ENCODE data around the gene CCL20.

Gene CCL20

GRCh38 chr2:227853204-227853629, 39.6 kb downstream of the CCL20 start:
- CTCF ChIA-PET, result interaction anchor here (0.7 kb wide), 1 partner anchor 9 kb away, joined by 6 read pairs; no protein-coding TSS in a partner anchor
- POLR2A ChIA-PET, result no interaction called here
- TF ChIP-seq HDGF (IDR thresholded peaks at IDR 0.05; ENCODE audit: borderline replicate concordance) (no peak), FOXK2 (IDR thresholded peaks at IDR 0.05) (no peak), ELF4 (IDR thresholded peaks at IDR 0.05) (no peak), SUZ12 (IDR thresholded peaks at IDR 0.05) (no peak), L3MBTL2 (conservative IDR thresholded peaks at IDR 0.05) (no peak), FOXM1 (IDR thresholded peaks at IDR 0.05; ENCODE audit: borderline replicate concordance) (no peak), PKNOX1 (IDR thresholded peaks at IDR 0.05) (no peak), NFRKB (IDR thresholded peaks at IDR 0.05) (no peak), BHLHE40 (IDR thresholded peaks at IDR 0.05; ENCODE audit: borderline replicate concordance) (no peak), ZNF384 (IDR thresholded peaks at IDR 0.05) (no peak), LEF1 (IDR thresholded peaks at IDR 0.05; ENCODE audit: borderline replicate concordance) (no peak), FOXA1 (IDR thresholded peaks at IDR 0.05) (no peak), CTBP1 (IDR thresholded peaks at IDR 0.05; ENCODE audit: borderline replicate concordance) (no peak), TARDBP (IDR thresholded peaks at IDR 0.05) (no peak), SP1 (IDR thresholded peaks at IDR 0.05) (no peak), ARNT (IDR thresholded peaks at IDR 0.05) (no peak)
- DNase-seq (ENCODE audit: extremely low spot score), result no peak

GRCh38 chr2:227853765-227854271, 40.2 kb downstream of the CCL20 start:
- ChIA-PET CTCF (interaction anchor here (0.7 kb wide), 1 partner anchor 9 kb away, joined by 6 read pairs; no protein-coding TSS in a partner anchor), POLR2A (no interaction called here)
- no peak for DNase-seq (ENCODE audit: extremely low spot score)
- TF ChIP-seq PKNOX1 (IDR thresholded peaks at IDR 0.05), result no peak
- TF ChIP-seq CTBP1 (IDR thresholded peaks at IDR 0.05; ENCODE audit: borderline replicate concordance), result no peak
- TF ChIP-seq LEF1 (IDR thresholded peaks at IDR 0.05; ENCODE audit: borderline replicate concordance), result no peak
- TF ChIP-seq ELF4 (IDR thresholded peaks at IDR 0.05), result no peak
- TF ChIP-seq L3MBTL2 (conservative IDR thresholded peaks at IDR 0.05), result no peak
- no peak for TF ChIP-seq BHLHE40 (IDR thresholded peaks at IDR 0.05; ENCODE audit: borderline replicate concordance)
- TF ChIP-seq NFRKB (IDR thresholded peaks at IDR 0.05), result no peak
- TF ChIP-seq TARDBP (IDR thresholded peaks at IDR 0.05), result no peak
- TF ChIP-seq FOXA1 (IDR thresholded peaks at IDR 0.05), result no peak
- no peak for TF ChIP-seq SP1 (IDR thresholded peaks at IDR 0.05)
- TF ChIP-seq SUZ12 (IDR thresholded peaks at IDR 0.05), result no peak
- TF ChIP-seq HDGF (IDR thresholded peaks at IDR 0.05; ENCODE audit: borderline replicate concordance), result no peak

- ChIA-PET POLR2A (no interaction called here), CTCF (no interaction called here)
- TF ChIP-seq L3MBTL2 (conservative IDR thresholded peaks at IDR 0.05), result no peak
- no peak for TF ChIP-seq FOXM1 (IDR thresholded peaks at IDR 0.05; ENCODE audit: borderline replicate concordance)
- TF ChIP-seq ARNT (IDR thresholded peaks at IDR 0.05), result no peak
- no peak for TF ChIP-seq CTBP1 (IDR thresholded peaks at IDR 0.05; ENCODE audit: borderline replicate concordance)
- TF ChIP-seq NFRKB (IDR thresholded peaks at IDR 0.05), result no peak
- no peak for TF ChIP-seq SP1 (IDR thresholded peaks at IDR 0.05)
- TF ChIP-seq TARDBP (IDR thresholded peaks at IDR 0.05), result no peak
- TF ChIP-seq LEF1 (IDR thresholded peaks at IDR 0.05; ENCODE audit: borderline replicate concordance), result no peak
- TF ChIP-seq HDGF (IDR thresholded peaks at IDR 0.05; ENCODE audit: borderline replicate concordance), result no peak
- TF ChIP-seq ZNF384 (IDR thresholded peaks at IDR 0.05), result no peak
- no peak for TF ChIP-seq FOXK2 (IDR thresholded peaks at IDR 0.05)
- no peak for TF ChIP-seq BHLHE40 (IDR thresholded peaks at IDR 0.05; ENCODE audit: borderline replicate concordance)
- no peak for TF ChIP-seq SUZ12 (IDR thresholded peaks at IDR 0.05)
- TF ChIP-seq PKNOX1 (IDR thresholded peaks at IDR 0.05), result no peak
- TF ChIP-seq FOXA1 (IDR thresholded peaks at IDR 0.05), result no peak
- no peak for DNase-seq (ENCODE audit: extremely low spot score)
Measured at GRCh38 chr2:227855440-227855839, 41.8 kb downstream of the CCL20 start.

GRCh38 chr2:227856697-227857096, 43.1 kb downstream of the CCL20 start:
- TF ChIP-seq HDGF (IDR thresholded peaks at IDR 0.05; ENCODE audit: borderline replicate concordance) (no peak), FOXK2 (IDR thresholded peaks at IDR 0.05) (no peak), SP1 (IDR thresholded peaks at IDR 0.05) (no peak), TARDBP (IDR thresholded peaks at IDR 0.05) (no peak)
- no peak for DNase-seq (ENCODE audit: extremely low spot score)
- ChIA-PET POLR2A (no interaction called here), CTCF (no interaction called here)

GRCh38 chr2:227860221-227860641, 46.6 kb downstream of the CCL20 start:
- TF ChIP-seq FOXM1 (IDR thresholded peaks at IDR 0.05; ENCODE audit: borderline replicate concordance) (no peak), FOXK2 (IDR thresholded peaks at IDR 0.05) (no peak), ARNT (IDR thresholded peaks at IDR 0.05) (no peak), FOXA1 (IDR thresholded peaks at IDR 0.05) (no peak), ELF4 (IDR thresholded peaks at IDR 0.05) (no peak), SP1 (IDR thresholded peaks at IDR 0.05) (no peak), HDGF (IDR thresholded peaks at IDR 0.05; ENCODE audit: borderline replicate concordance) (no peak), TARDBP (IDR thresholded peaks at IDR 0.05) (no peak), SUZ12 (IDR thresholded peaks at IDR 0.05) (no peak), CTBP1 (IDR thresholded peaks at IDR 0.05; ENCODE audit: borderline replicate concordance) (no peak), LEF1 (IDR thresholded peaks at IDR 0.05; ENCODE audit: borderline replicate concordance) (no peak), BHLHE40 (IDR thresholded peaks at IDR 0.05; ENCODE audit: borderline replicate concordance) (no peak), L3MBTL2 (conservative IDR thresholded peaks at IDR 0.05) (no peak), NFRKB (IDR thresholded peaks at IDR 0.05) (no peak), ZNF384 (IDR thresholded peaks at IDR 0.05) (no peak), PKNOX1 (IDR thresholded peaks at IDR 0.05) (no peak)
- ChIA-PET CTCF (no interaction called here), POLR2A (no interaction called here)
- no peak for DNase-seq (ENCODE audit: extremely low spot score)

Measured in HEK293T (cell line).